GM18858 (cell line): ENCODE data around the gene STK16.
A peak's percentile ranks its signal among the peaks of the same experiment; 100 is the strongest.
"Not testable (repeated sequence)": the region's sequence is repeated elsewhere in the genome, so short reads cannot be mapped to it uniquely, and the experiment has no call there.

Experiments
- ATAC-seq: cut with Tn5 transposase; IDR thresholded peaks from one replicate; pipeline ENCODE4 v1.9.1; 2021; ENCODE audit not compliant: unreplicated experiment

STK16 gene

GRCh38 chr2:219243291-219243761 lies 2.0 kb upstream of the STK16 start:
- ATAC-seq = no peak

- ATAC-seq = no peak
Observed at GRCh38 chr2:219244789-219245147, 511 bp upstream of the STK16 start.

DNA sequence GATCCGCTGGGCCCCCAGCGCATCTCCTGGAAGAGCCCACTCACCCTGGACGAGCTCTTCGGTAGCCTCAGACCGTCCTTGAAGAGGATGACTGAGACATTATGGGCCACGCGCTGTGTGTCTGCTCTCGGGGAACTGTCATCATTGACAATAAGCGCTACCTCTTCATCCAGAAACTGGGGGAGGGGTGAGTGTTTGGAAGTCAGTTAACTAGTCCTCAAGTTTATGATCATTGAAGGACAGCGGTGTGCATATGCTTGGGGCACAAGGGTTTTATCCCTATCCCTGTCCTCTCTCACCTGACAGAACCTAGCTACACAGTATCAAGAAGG lies 586 bp downstream of the STK16 start:
- ATAC-seq = no peak

- ATAC-seq = no peak
Observed at GRCh38 chr2:219246559-219246958, 1.3 kb downstream of the STK16 start.

- no peak for ATAC-seq
Observed at GRCh38 chr2:219247678-219248642, 2.7 kb downstream of the STK16 start.

- ATAC-seq = no peak
Observed at GRCh38 chr2:219248845-219249202, 3.5 kb downstream of the STK16 start.

- peak; percentile 32 for ATAC-seq
Observed at GRCh38 chr2:219249203-219249980, 4.1 kb downstream of the STK16 start.

DNA sequence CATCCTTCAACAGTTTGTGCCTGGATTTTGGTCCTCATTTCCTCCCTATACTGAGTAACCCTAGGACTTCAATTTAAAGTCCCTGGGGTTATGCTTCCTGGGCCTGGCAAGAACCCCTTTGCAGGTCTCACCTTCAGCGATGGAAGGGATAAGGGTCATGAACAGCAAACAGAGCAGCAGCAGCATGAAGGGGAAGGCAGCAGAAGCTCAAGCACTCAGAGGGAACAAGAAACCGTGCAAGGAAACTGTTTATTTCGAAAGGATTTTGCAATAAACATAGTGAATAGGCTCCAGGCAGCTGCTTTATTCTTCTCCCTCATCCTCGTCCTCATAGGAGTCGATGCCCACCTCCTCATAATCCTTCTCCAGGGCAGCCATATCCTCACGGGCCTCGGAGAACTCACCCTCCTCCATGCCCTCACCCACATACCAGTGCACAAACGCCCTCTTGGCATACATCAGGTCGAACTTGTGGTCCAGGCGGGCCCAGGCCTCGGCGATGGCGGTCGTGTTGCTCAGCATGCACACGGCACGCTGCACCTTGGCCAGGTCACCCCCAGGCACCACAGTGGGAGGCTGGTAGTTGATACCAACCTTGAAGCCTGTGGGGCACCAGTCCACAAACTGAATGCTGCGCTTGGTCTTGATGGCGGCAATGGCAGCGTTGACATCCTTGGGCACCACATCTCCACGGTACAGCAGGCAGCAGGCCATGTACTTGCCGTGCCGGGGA lies 4.9 kb downstream of the STK16 start:
- ATAC-seq = no peak

DNA sequence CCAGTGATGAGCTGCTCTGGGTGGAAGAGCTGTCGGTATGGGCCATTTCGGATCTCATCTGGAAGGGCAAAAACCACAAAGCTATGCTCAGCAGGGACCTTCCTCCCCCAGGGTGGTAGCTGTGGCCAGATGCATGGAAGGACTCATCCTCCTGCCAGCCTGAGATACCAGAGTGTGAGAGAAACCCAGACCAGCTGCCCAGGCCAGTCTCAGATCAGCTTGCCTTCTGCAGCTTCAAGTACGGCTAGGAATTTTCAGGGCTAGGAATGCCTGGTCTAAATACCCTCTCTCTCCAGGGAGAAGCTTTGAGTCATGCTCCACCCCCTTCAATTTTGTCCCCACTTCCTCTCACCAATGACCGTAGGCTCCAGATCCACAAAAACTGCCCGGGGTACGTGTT lies 6.4 kb downstream of the STK16 start:
- no peak for ATAC-seq

GRCh38 chr2:219252084-219252483 lies 6.8 kb downstream of the STK16 start:
- ATAC-seq = no peak

GRCh38 chr2:219252570-219252899 lies 7.3 kb downstream of the STK16 start:
- ATAC-seq = no peak

DNA sequence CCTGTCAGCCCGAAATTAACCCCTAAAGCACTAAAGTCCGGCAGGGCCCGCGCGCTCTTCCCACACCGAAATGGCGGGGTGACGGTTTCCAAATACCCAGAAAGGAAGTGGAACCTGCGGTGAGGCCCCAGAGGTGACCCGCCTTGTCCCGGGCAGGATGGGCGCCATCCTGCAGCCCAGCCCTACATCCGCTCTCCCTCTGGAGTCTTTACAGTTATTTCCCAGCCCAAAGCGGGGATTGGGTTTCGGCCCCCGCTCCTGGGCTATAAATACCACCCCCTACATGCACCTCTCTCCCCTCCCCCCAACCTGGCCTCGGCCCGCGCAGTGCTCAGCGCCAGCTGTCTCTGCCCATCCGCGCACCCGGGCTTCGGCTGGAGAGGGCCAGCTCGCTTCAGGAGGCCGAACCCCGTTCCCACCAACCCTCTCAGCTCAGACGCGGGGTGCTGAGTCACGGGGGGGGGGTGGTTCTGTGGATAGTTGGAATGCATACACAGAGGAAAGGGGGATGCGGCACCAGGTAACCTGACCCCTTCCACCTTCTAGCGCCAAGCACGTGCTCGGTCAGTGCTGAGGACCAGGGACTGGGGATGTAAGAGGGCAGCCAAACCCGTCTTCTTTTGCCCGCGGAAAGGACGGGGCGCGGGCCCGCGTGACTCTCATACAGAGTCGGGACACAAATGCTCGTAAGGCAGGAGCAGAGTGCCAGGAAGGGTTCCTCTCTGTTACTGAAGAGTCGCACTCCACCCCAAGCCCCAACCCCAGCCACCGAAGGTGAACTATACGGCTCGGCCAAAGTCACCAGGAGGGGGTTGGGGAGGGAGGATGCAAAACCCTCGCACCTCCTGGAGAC lies 7.8 kb downstream of the STK16 start, which contains the start of gene TUBA4B:
Gene TUBA4B (plus strand): TSS at position 344 of the 853 bp plus-strand sequence. CDS start 165 bp downstream, at position 509.
- no peak for ATAC-seq

DNA sequence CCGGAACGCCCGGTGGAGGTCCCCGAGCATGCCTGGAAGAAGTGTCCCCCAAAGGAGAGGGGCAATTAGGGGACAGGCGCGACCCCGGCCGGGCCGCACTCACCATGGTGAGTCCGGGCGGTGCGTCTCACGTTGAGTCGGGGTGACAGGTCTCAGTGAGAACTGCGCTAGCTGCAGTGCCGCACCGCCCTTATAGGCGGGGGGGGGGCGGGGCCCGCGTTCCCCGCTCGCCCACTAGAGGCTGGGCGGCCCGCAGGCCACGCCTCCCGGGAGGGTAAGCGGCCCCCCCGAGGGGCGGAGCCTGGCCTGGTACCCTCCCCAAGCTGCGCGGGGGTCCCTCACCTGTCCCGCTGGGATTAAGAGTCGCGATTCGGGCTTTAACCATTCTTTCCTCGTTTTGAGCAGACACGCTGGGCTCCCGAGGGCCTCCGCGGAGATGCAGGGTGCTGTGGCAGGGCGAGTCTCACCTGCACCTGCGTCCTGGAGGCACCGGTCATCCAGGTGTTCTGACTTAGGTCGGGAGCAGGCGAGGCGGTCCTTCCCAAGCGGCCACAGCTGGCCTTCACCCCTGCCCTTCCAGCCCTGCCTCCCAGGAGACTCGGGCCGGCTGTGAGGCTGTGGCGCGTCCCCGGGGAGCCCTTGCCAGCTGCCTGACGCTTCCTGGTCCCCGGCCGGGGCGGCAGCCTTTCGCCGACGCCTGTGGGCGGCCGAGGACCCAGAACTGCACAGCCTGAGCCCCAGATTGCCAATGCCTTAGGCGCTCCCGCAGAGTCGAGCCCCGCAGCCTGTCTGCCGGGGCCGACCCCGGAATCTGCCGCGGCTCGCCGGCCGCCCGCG lies 8.7 kb downstream of the STK16 start, which contains the start of gene TUBA4A:
Gene TUBA4A (minus strand): TSS at position 166 of the 837 bp plus-strand sequence. CDS start 60 bp downstream, at position 106.
- ATAC-seq = peak; percentile 33

DNA sequence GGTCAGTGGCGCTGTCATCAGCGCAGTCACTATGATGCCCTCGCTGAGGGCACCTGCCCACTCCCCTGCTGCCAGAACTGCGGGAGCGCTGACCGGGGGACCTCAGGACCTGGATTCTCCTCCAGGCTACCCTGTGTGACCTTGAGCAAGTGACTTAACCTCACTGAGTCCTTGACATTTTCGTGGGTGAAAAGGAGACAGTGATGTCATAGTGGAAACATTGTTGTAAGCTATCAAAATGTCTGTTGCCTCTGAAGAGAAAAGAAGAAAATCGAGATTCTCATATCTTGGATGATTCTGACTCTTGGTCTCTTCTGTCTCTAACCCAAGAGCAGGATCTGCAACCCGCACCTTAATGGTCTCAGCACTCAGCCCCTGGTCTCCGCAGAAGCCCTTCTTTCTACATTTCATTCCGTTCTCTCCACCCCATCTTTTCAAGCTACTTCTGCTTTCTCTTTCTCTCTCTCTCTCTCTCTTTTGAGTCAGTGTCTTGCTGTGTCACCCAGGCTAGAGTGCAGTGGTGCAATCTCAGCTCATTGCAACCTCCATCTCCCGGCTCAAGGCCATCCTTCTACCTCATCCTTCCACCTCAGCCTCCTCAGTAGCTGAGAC lies 9.4 kb downstream of the STK16 start:
- peak; percentile 24 for ATAC-seq

DNA sequence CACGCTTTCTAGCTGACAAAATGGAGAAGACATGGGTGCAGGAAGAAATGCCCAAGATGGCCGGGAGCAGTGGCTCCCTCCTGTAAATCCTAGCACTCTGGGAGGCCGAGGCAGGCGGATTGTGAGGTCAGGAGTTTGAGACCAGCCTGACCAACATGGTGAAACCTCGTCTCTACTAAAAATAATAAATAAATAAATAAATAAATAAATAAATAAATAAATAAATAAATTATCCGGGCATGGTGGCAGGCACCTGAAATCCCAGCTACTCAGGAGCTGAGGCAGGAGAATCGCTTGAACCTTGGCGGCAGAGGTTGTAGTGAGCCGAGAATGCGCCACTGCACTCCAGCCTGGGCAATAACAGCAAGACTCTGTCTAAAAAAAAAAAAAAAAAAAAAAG lies 13.7 kb downstream of the STK16 start:
- not testable (repeated sequence) for ATAC-seq

DNA sequence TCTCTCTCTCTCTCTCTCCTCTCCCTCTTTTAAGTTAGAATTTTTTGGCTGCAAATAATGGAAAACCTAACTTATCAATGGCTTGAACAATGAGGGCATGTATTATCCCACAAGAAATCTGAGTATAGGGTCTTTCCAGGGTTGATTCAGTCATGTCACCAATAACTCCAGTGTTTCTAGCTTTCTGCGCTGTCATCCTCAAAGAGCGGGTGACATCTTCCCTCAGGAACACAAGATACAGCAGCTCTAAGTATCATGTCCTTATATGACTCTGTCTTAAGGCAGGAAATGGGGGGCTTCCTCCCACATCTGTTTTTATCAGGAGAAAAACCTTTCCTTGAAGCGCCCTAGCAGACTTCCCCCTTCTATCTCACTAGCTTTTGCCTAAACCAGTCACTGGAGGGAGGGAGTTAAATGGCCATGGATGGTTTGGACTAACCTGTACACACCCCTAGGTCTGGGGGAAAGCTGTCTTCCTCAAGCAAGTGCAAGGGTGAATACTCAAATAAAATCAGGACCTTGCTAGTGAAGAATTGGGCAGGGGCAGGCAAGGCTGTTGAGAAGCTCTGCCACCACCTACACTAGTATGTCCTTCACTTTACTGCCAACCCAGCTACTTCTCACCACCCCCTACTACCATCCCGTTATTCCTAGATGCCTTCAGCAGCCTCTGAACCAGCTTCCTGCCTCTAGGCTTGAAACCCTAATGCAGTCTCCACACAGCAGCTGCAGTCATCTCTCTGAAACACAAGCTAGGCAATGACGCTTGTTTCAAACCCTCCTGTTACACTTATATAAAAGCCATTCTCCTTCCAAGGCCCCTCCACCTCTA lies 16.0 kb downstream of the STK16 start:
- ATAC-seq = no peak

DNA sequence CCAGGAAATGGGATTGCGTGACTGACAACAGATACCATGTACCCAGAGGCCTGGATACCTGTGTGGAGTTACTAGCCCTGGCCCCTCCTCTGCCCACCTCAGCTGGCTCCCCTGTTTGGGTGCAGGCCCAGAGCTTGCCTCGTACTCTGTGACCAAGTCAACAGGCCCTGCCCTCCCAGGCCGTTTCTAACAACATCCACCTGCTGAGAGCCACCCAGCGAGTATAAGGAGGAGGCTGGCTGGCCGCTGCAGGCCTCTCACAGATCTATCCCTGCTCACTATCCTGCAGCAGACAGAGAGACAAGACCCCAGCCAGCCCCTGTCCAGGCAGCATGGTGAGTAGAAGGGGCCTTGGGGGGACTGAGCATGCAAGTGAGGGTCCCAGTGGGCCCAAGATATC lies 21.0 kb downstream of the STK16 start:
- no peak for ATAC-seq

GRCh38 chr2:219266886-219267285 lies 21.6 kb downstream of the STK16 start:
- no peak for ATAC-seq
